ENCODE data around the gene CLDN12.

CLDN12 gene

DNA sequence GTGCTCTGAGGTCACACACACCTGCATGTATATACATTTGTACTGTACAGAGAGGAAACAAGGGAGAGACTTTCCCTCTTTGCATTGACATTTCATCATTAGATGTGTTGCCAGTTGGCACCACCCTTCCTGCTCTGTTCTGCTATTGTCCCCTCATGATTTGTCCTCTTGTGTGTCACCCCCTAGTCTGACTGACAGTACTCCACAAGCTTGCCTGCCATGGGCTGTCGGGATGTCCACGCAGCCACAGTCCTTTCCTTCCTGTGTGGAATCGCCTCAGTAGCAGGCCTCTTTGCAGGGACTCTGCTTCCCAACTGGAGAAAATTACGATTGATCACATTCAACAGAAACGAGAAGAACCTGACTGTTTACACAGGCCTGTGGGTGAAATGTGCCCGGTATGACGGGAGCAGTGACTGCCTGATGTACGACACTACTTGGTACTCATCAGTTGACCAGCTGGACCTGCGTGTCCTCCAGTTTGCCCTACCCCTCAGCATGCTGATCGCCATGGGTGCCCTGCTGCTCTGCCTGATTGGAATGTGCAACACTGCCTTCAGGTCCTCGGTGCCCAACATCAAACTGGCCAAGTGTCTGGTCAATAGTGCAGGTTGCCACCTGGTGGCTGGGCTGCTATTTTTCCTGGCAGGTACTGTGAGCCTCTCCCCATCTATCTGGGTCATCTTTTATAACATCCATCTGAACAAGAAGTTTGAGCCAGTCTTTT is 9.4 kb downstream of the CLDN12 start:
- DNase-seq: peak; percentile 28
- TF ChIP-seq POLR2A (IDR thresholded peaks at IDR 0.05; ENCODE audit: low read length): no peak
- TF ChIP-seq GATA1 (IDR thresholded peaks at IDR 0.05; ENCODE audit: low read depth, low read length): no peak

DNA sequence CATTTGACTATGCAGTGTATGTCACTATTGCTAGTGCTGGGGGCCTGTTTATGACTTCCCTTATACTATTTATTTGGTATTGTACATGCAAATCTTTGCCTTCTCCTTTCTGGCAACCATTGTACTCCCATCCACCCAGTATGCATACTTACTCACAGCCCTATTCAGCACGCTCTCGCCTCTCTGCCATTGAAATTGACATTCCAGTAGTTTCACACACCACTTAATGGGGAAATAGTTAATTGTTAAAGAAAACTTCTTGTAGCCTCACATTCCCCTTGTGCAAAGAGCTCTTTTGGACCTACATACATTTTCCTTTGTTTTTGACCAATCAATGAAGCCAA is 9.9 kb downstream of the CLDN12 start:
- TF ChIP-seq GATA1 (IDR thresholded peaks at IDR 0.05; ENCODE audit: low read depth, low read length): no peak
- no peak for TF ChIP-seq POLR2A (IDR thresholded peaks at IDR 0.05; ENCODE audit: low read length)
- no peak for DNase-seq

DNA sequence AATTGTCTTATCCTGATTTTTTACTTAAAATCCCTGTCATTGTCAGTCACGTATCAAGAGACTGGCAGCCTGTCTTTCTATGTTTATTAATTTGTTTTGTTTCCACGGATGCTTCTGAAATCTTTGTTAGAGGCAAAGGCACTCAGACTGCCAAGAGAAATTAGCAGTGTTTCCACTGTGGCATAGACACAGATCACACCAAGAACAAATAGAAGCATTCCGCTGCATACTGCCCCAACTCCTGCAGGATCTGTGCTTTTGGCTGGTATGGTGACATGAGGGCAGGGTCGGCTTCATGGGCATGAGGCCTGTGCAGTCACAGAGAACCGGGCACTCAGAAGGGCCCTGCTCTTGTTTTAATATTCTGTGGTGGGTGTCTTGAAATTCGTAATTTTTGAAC is 18.4 kb downstream of the CLDN12 start:
- DNase-seq: no peak
- TF ChIP-seq POLR2A (IDR thresholded peaks at IDR 0.05; ENCODE audit: low read length) (no peak), GATA1 (IDR thresholded peaks at IDR 0.05; ENCODE audit: low read depth, low read length) (no peak)

DNA sequence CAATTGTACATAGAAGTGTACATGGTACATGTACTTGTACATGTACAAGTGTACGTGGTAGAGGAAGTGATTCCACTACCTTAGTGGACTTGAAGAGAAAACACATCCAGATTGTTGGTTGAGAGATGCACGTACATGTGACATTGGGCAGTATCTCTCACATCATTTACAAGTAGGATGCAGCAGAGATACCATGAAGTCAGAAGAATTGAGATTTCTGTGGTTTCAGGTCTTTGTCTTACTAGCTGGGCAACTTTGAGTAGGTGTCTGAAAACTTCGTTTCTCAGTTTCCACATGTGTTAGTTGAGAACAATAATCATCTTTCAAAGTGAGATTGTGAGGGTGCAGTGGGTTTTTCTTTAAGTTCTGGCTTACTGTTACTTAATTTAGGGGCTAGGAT is 21.5 kb downstream of the CLDN12 start:
- no peak for DNase-seq
- TF ChIP-seq POLR2A (IDR thresholded peaks at IDR 0.05; ENCODE audit: low read length) (no peak), GATA1 (IDR thresholded peaks at IDR 0.05; ENCODE audit: low read depth, low read length) (no peak)

DNA sequence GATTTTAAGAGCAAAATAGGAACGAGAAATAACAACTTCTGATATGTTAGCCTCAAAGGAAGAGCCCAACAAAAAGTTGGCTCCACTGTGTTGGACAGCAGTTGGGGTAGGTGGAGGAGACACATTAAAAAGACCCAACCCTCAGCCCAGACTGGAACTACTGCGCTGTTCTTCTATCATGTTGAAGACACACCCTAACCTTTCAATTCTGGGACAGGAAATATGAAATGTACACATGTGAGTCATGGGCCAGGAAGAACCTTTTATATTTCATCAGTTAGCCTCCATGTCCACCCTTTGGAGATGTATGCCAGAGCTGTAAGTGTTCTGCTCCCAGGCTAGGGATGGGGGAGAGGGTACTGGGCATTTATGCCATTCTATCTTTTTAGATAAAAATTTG is 22.1 kb downstream of the CLDN12 start:
- TF ChIP-seq GATA1 (IDR thresholded peaks at IDR 0.05; ENCODE audit: low read depth, low read length): no peak
- TF ChIP-seq POLR2A (IDR thresholded peaks at IDR 0.05; ENCODE audit: low read length): no peak

DNA sequence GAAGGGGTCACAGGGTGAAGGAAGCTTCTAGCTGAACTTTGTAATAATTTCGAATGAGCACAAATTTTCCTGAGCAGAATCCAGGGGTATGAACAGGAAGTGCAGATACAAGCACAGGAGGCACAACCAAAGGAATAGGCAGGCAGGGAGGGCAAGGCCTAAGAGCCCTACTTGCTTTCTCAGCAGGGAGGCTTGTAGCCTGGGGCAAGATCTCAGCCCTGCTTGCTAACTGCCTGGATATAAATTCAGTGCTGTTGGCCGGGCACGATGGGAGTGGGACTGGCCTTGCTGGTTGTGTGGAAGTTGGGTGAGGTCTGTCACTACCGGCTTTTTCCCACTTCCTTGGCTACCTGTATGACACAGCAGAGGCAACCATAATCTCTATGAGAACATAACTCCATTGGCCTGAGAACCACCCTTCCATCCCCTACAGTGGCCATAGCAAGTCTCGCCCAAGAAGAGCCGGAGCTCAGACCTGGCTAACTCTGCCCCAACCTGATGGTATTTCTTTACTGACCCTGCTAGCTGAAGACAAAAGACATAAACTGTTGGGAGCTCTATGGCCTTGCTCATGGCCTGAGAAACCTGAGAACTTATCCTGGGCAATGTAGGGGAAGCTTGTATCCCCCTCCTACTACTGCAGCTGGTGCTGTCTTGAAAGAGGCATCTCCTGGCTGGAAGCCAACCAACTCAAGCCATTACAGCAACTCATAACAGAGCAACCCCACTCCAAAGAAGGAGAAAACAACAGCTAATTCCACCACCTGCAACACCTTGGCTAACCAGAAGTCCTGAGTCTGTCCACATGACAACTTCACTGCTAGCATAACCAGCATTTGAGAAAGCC is 27.6 kb downstream of the CLDN12 start:
- TF ChIP-seq GATA1 (IDR thresholded peaks at IDR 0.05; ENCODE audit: low read depth, low read length) (no peak), POLR2A (IDR thresholded peaks at IDR 0.05; ENCODE audit: low read length) (no peak)
- no peak for DNase-seq

More for the DNA sequence above, 22.1 kb downstream of the CLDN12 start:
- DNase-seq: no peak

DNA sequence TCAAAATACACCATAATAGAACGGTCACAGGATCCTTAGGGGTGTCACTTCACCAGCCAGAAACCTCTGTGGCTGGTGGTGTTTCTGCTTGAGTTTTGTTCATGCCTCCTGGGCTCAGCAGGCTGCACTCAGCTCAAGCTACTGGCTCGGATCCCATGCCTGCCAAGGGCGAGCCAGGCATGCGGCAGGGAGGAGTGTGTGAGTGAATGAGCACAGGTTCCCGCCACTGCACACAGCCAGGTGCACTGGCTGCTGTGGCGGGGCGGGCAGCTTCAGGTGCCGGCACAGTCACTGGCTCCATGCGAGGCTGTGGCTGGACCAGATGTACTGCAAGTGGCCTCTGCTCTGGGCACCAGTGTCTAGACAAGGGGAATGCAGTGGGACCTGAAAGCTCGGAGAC is 29.5 kb downstream of the CLDN12 start:
- no peak for TF ChIP-seq GATA1 (IDR thresholded peaks at IDR 0.05; ENCODE audit: low read depth, low read length)
- TF ChIP-seq POLR2A (IDR thresholded peaks at IDR 0.05; ENCODE audit: low read length): no peak
- no peak for DNase-seq

DNA sequence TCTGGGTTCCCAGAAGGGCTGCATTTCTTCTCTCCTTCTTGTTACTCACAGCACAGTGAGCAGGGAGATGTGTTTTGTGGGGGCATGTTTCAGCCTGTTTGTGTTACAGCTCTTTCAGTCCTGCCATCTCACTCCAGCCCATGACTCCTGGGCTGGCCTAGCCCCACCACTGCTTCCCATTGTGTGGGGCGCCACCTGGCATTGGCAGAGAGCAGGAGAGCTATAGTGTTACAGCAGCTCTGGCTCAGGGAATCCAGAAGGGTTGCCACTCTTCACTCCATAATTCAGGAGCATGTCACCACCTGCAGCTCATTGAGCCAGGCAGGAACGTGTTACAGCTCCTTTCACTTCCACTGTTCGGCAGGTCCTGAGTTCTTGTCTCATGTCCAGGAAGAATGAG is 30.0 kb downstream of the CLDN12 start:
- no peak for TF ChIP-seq GATA1 (IDR thresholded peaks at IDR 0.05; ENCODE audit: low read depth, low read length)
- no peak for TF ChIP-seq POLR2A (IDR thresholded peaks at IDR 0.05; ENCODE audit: low read length)

DNA sequence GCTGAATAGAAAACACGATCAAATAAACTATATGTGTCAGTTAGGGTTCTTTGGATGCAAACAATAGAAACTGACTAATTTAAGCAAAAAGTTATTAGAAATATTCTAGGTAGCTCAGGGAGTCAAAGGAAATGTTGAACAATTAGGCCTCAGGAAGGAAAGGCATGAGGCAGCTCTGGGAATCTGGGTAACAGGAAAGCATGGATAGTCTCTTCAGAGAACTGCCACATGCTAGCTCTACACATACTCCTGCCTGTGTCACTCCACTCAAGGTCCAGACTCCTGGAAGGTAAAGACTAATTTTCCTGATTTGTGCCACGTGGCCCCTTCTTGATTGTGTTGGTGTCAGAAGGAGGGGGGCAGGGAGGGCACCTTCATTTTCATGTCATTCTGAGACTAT is 42.4 kb downstream of the CLDN12 start:
- no peak for DNase-seq
- no peak for TF ChIP-seq GATA1 (IDR thresholded peaks at IDR 0.05; ENCODE audit: low read depth, low read length)
- no peak for TF ChIP-seq POLR2A (IDR thresholded peaks at IDR 0.05; ENCODE audit: low read length)

More for the DNA sequence above, 30.0 kb downstream of the CLDN12 start:
- no peak for DNase-seq

DNA sequence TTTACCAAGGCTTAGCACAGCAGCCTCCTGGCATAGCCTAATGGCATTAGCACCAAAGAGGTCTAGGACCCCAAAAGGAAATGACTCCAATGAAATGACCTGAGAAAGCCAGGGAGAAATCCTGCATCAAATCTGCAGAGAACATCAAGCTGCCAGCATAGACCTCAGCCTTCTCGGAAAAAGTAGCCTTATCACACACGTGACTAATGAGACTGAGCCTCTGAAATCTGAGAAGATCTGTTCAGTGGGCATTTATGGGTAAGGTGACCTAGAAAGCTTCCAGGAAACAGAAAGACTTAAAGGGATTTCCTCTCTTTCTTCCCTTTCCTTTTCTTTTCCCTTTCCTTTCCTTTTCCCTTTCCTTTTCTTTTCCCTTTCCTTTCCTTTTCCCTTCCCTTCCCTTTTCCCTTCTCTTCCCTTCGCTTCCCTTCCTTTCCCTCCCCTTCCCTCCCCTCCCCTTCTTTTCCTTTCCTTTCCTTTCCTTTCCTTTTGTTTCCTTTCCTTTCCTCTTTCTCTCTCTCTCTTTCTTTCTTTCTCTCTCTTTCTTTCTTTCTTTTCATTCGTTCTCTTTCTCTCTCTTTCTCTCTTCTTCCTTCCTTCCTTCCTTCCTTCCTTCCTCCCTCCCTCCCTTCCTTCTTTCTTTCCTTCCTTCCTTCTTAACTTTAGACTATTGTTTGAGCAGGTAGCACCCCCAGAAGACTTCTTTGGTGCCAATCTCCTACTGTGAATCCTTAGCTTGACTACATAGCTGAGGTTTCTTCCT is 43.1 kb downstream of the CLDN12 start:
- no peak for TF ChIP-seq POLR2A (IDR thresholded peaks at IDR 0.05; ENCODE audit: low read length)
- TF ChIP-seq GATA1 (IDR thresholded peaks at IDR 0.05; ENCODE audit: low read depth, low read length): no peak
- no peak for DNase-seq

DNA sequence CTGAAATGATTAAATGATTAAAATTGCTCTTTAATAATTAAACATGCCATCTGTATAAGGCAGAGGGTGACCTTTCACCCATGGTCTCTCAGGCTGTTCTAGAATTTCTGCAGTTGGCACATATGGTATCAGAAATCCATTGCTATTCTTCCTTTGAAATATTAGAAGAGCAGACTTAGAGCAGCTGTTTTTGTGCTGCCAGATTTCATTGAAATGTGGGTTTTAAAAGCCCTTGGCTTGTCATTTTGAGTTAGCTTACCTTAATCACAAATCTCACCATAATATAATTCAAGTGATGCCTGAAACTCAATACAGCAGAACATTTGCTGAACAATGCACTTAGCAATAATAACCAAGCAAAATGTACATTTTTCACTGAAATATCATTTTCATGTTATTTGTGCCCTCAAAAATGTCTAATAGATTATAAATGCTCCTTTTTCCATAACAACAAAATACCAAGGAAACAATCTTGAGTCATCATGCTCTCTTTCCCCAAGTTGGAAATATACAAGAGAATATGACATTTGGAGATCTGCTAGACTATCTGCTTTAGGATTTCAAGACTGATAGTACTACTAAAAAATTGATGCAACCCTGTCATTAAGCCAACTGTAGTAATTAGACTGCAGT is 50.1 kb downstream of the CLDN12 start:
- TF ChIP-seq GATA1 (IDR thresholded peaks at IDR 0.05; ENCODE audit: low read depth, low read length): no peak
- TF ChIP-seq POLR2A (IDR thresholded peaks at IDR 0.05; ENCODE audit: low read length): no peak
- no peak for DNase-seq

DNA sequence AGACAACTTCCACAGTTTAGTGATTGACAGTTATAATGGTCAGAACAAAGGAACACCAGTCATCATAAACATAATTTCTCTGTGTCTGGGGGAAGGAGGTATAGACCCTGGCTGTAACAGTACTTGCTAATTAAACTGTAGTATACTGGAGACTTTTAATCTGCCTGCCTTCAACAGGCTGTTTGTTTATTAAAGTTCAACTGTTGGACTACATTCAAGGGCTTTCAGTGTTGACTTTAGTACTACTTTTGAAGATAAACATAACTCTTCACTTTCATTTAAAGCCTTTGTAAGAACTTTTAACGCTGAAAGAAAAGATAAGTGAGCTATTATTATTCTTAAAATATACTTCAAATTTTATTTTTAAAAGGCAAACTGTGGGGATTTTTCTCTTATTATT is 50.7 kb downstream of the CLDN12 start:
- TF ChIP-seq GATA1 (IDR thresholded peaks at IDR 0.05; ENCODE audit: low read depth, low read length) (no peak), POLR2A (IDR thresholded peaks at IDR 0.05; ENCODE audit: low read length) (no peak)

DNA sequence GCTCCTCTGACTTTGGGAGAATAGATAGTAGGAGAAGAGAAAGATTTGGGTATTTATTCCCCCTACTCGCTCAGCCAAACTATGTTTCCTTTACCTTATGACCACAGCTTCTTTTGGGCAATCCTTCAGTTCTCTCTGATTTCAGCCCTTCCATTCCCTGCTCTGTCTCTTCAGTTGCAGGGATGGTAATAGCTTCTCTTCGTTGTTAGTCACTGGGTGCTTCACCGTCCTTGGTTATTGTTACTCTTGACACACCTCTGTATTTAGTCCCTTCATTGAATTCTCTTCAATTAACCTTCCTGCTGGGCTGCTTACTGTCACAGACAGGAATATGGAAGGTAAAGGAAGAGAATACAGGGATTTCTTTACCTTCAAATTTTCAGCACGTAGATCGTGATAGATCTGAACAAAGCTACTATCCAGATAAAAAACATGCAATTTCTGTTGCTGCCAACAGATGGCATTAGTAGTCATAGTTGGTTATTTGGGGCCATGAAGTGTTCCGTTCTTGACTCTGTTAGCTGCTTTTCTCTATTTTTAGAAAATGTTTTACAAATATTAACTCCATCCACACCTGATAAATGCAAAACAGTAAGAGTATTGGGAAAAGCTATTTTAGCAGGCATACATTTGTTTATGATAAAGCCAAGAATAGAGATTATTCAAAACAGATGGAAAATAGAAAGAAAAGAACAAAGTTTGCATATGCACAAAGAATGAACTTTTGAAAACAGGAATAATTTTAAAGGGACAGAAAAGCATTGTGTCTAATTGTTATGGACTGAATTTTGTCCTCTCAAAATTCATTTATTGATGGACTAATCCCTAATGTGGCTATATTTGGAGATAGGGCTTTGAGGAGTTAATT is 52.1 kb downstream of the CLDN12 start:
- peak; percentile 9 to 16 for DNase-seq
- no peak for TF ChIP-seq POLR2A (IDR thresholded peaks at IDR 0.05; ENCODE audit: low read length)
- TF ChIP-seq GATA1 (IDR thresholded peaks at IDR 0.05; ENCODE audit: low read depth, low read length): no peak

More for the DNA sequence above, 50.7 kb downstream of the CLDN12 start:
- no peak for DNase-seq

Measured in erythroblast (primary cell).